Left lung (tissue), 10 donors: ENCODE measurements around the gene FBXW7. TPM values are rescaled to one million over a fixed set of nuclear protein-coding genes. Genes with fewer than 3 reads are reported as not detected.

Experiments used
- ATAC-seq: fragments of 200-7000 bp; cut with Tn5 transposase; one replicate; pipeline ENCODE4 v1.9.1; 2020; ENCODE audit warnings: moderate library complexity
- DNase-seq, 4 donors: peaks; one replicate each; pipeline ENCODE4 v3.0.0-alpha.2; 2013 to 2020
- H3K27ac ChIP-seq, 2 donors: fragments of 200-600 bp; sonication (generic) in 1 of 2; one replicate each; pipeline versions ENCODE4 v1.5.0 to v1.8.0; 2020 to 2021
- H3K27me3 ChIP-seq, 2 donors: fragments of 200-600 bp; sonication (generic) in 1 of 2; one replicate each; pipeline versions ENCODE4 v1.5.0 to v1.8.0; 2020 to 2021
- H3K36me3 ChIP-seq, 2 donors: fragments of 200-600 bp; sonication (generic) in 1 of 2; one replicate each; pipeline versions ENCODE4 v1.5.0 to v1.8.0; 2020 to 2021
- H3K4me1 ChIP-seq, 2 donors: fragments of 200-600 bp; one replicate each; pipeline ENCODE4 v1.8.0; 2021
- H3K4me3 ChIP-seq, 2 donors: fragments of 200-600 bp; sonication (generic) in 1 of 2; one replicate each; pipeline versions ENCODE4 v1.5.0 to v1.8.0; 2020 to 2021; ENCODE audit warnings: mild to moderate bottlenecking in 1 of 2
- H3K9me3 ChIP-seq, 2 donors: fragments of 200-600 bp; sonication (generic) in 1 of 2; one replicate each; pipeline versions ENCODE4 v1.5.0 to v1.8.0; 2020 to 2021
- CTCF ChIP-seq, 2 donors: fragments of 200-600 bp; sonication (generic) in 1 of 2; IDR thresholded peaks; one replicate each; pipeline versions ENCODE4 v1.5.0 to v1.8.0; 2021; ENCODE audit warnings: antibody characterized with exemption in 2 of 2
- intact Hi-C, 2 donors: fragments of 100-400 bp; cut with DNase I; formaldehyde crosslinking; loops; one replicate each; pipeline versions ENCODE4 v1.11.2 to v1.14.2; 2022
- polyA plus RNA-seq, 6 donors: library from polyadenylated mRNA; unstranded; fragments of 120-200 nt; gene quantifications; one replicate each; pipeline ENCODE4 v1.2.1, GENCODE V29; 2013; ENCODE audit not compliant: insufficient read length in 6 of 6
- total RNA-seq, 2 donors: library from RNA; stranded (reverse); fragmentation: NEBNext Ultra II Directional; extraction: Animal tissue kit (Norgen Biotek cat#: 25700); gene quantifications; one replicate each; pipeline ENCODE4 v1.2.1, GENCODE V29; 2021
- donor health status: DM: no; HTN: yes; CAD: no.
- donor health status: DM: no; HTN: no; CAD: no.

FBXW7 gene
- total and polyA plus RNA-seq, 8 donors = 29.0 to 39.7 (median 34.7) TPM

GRCh38 chr4:152564336-152564735, 28.4 kb upstream of the FBXW7 start:
- DNase-seq (no peak), ATAC-seq (no peak)
- no peaks in the 10 kb centered on the region for H3K36me3 ChIP-seq
- no peak for TF ChIP-seq CTCF (IDR thresholded peaks at IDR 0.05)
- no peak overlapping the region for H3K27ac ChIP-seq
- H3K9me3 ChIP-seq = no peaks in the 10 kb centered on the region
- intact Hi-C loops = no loop called here
- H3K4me3 ChIP-seq = no peak overlapping the region
- H3K27me3 ChIP-seq = no peaks in the 10 kb centered on the region
- H3K4me1 ChIP-seq = no peaks in the 10 kb centered on the region

- H3K4me3 ChIP-seq = no peak overlapping the region
- H3K9me3 ChIP-seq = no peaks in the 10 kb centered on the region
- DNase-seq = no peak
- H3K27me3 ChIP-seq = no peaks in the 10 kb centered on the region
- no peak overlapping the region for H3K27ac ChIP-seq
- TF ChIP-seq CTCF (IDR thresholded peaks at IDR 0.05) = no peak
- no peaks in the 10 kb centered on the region for H3K4me1 ChIP-seq
- intact Hi-C loops = no loop called here
- no peaks in the 10 kb centered on the region for H3K36me3 ChIP-seq
- no peak for ATAC-seq
Observed at GRCh38 chr4:152563209-152563608, 27.3 kb upstream of the FBXW7 start.

GRCh38 chr4:152559641-152560040, 23.7 kb upstream of the FBXW7 start:
- intact Hi-C loops = no loop called here
- H3K9me3 ChIP-seq = no peaks in the 10 kb centered on the region
- no peak for TF ChIP-seq CTCF (IDR thresholded peaks at IDR 0.05)
- no peaks in the 10 kb centered on the region for H3K4me1 ChIP-seq
- ATAC-seq (no peak), DNase-seq (no peak)
- H3K4me3 ChIP-seq = no peak overlapping the region
- no peaks in the 10 kb centered on the region for H3K27me3 ChIP-seq
- H3K36me3 ChIP-seq = no peaks in the 10 kb centered on the region
- no peak overlapping the region for H3K27ac ChIP-seq

- TF ChIP-seq CTCF (IDR thresholded peaks at IDR 0.05) = no peak
- intact Hi-C loops = no loop called here
- Histone ChIP-seq H3K9me3 (no peaks in the 10 kb centered on the region), H3K4me1 (peaks cover 0 to 4% of the 10 kb centered on the region in 2 donors), H3K27me3 (no peaks in the 10 kb centered on the region), H3K4me3 (no peak overlapping the region), H3K36me3 (no peaks in the 10 kb centered on the region), H3K27ac (no peak overlapping the region)
- ATAC-seq (no peak), DNase-seq (no peak)
Observed at GRCh38 chr4:152558396-152558795, 22.5 kb upstream of the FBXW7 start.

- no peak for TF ChIP-seq CTCF (IDR thresholded peaks at IDR 0.05)
- Histone ChIP-seq H3K36me3 (no peaks in the 10 kb centered on the region), H3K4me3 (no peak overlapping the region), H3K4me1 (peaks cover 0 to 4% of the 10 kb centered on the region in 2 donors), H3K27me3 (no peaks in the 10 kb centered on the region), H3K27ac (no peak overlapping the region), H3K9me3 (no peaks in the 10 kb centered on the region)
- DNase-seq (no peak), ATAC-seq (no peak)
- intact Hi-C loops = no loop called here
Observed at GRCh38 chr4:152556834-152557233, 20.9 kb upstream of the FBXW7 start.
